ENCODE measurements around the gene TUBG2.

Gene TUBG2

GRCh38 chr17:42677921-42678781, 19.1 kb downstream of the TUBG2 start:
- peak; percentile 94 for DNase-seq

- peak; percentile 74 for DNase-seq
Measured at GRCh38 chr17:42678951-42679491, 19.9 kb downstream of the TUBG2 start.

GRCh38 chr17:42679492-42680330, 20.6 kb downstream of the TUBG2 start:
- DNase-seq, result peak; percentile 84

- DNase-seq, result no peak
Measured at GRCh38 chr17:42680331-42680808, 21.3 kb downstream of the TUBG2 start.

- DNase-seq, result peak; percentile 65
Measured at GRCh38 chr17:42681976-42682721, 23.1 kb downstream of the TUBG2 start, which contains the start of gene CNTNAP1. CNTNAP1 (plus strand) TSS chr17:42682531; CDS start chr17:42682830, 299 bp downstream.

GRCh38 chr17:42682722-42683403, 23.8 kb downstream of the TUBG2 start:
- DNase-seq, result no peak

- no peak for DNase-seq
Measured at GRCh38 chr17:42683407-42684034, 24.4 kb downstream of the TUBG2 start.

GRCh38 chr17:42684929-42685556, 26.0 kb downstream of the TUBG2 start:
- DNase-seq, result no peak

- no peak for DNase-seq
Measured at GRCh38 chr17:42685831-42686230, 26.7 kb downstream of the TUBG2 start.

- DNase-seq, result no peak
Measured at GRCh38 chr17:42686520-42687128, 27.5 kb downstream of the TUBG2 start.

- no peak for DNase-seq
Measured at GRCh38 chr17:42687707-42688320, 28.7 kb downstream of the TUBG2 start.

- DNase-seq, result no peak
Measured at GRCh38 chr17:42690596-42690995, 31.5 kb downstream of the TUBG2 start.

GRCh38 chr17:42691021-42691545, 32.0 kb downstream of the TUBG2 start:
- DNase-seq, result no peak

- DNase-seq, result no peak
Measured at GRCh38 chr17:42692489-42692888, 33.4 kb downstream of the TUBG2 start.

GRCh38 chr17:42694524-42694923, 35.4 kb downstream of the TUBG2 start:
- DNase-seq, result no peak

GRCh38 chr17:42695500-42695899, 36.4 kb downstream of the TUBG2 start:
- DNase-seq, result no peak

- DNase-seq, result no peak
Measured at GRCh38 chr17:42697108-42697811, 38.2 kb downstream of the TUBG2 start.

GRCh38 chr17:42698736-42699414, 39.8 kb downstream of the TUBG2 start:
- DNase-seq, result no peak

GRCh38 chr17:42699415-42699740, 40.3 kb downstream of the TUBG2 start:
- DNase-seq, result no peak
